Astrocyte of the spinal cord (primary cell): ENCODE measurements around the gene BMP4.

Experiments
- DNase-seq: peaks from one replicate; pipeline ENCODE4 v3.0.0; 2011; ENCODE audit warnings: low read depth, low spot score
- H3K4me3 ChIP-seq: 2 replicates; pipeline ENCODE4 v1.5.1; 2011; ENCODE audit warnings: low read depth, mild to moderate bottlenecking, low read length, moderate library complexity
- CTCF ChIP-seq: IDR thresholded peaks from 2 replicates; pipeline ENCODE4 v1.5.1; 2012; ENCODE audit warnings: low read depth, mild to moderate bottlenecking, low read length, inconsistent platforms
- in situ Hi-C: cut with HindIII; loops from 2 replicates; pipeline ENCODE4 v1.10.0; 2017; ENCODE audit warnings: low sequenced_read_pairs

Gene BMP4

GRCh38 chr14:53956427-53957201 lies at the start of gene BMP4:
Gene BMP4 (minus strand): TSS chr14:53956825. CDS start chr14:53952222, 4,603 bp downstream.
- peak within 1 kb of the TSS; percentile 65 for H3K4me3 ChIP-seq
- in situ Hi-C loops: no loop called here
- DNase-seq: peak; percentile 71
- TF ChIP-seq CTCF: no peak

- no peak for DNase-seq
- in situ Hi-C loops: no loop called here
- TF ChIP-seq CTCF: no peak
- H3K4me3 ChIP-seq: no peak overlapping the region
These were observed 46.4 kb upstream of the BMP4 start for GRCh38 chr14:54003064-54003463.

- no peak for TF ChIP-seq CTCF
- DNase-seq: peak; percentile 46
- in situ Hi-C loops: no loop called here
These were observed 46.0 kb upstream of the BMP4 start for GRCh38 chr14:54002653-54003052.

GRCh38 chr14:54001189-54001878 lies 44.7 kb upstream of the BMP4 start:
- in situ Hi-C loops: no loop called here
- TF ChIP-seq CTCF: peak; percentile 7
- H3K4me3 ChIP-seq: no peak overlapping the region
- DNase-seq: no peak

More at GRCh38 chr14:54002653-54003052, 46.0 kb upstream of the BMP4 start:
- no peak overlapping the region for H3K4me3 ChIP-seq

- no peak overlapping the region for H3K4me3 ChIP-seq
- no peak for TF ChIP-seq CTCF
- peak; percentile 47 for DNase-seq
- in situ Hi-C loops: no loop called here
These were observed 43.8 kb upstream of the BMP4 start for GRCh38 chr14:54000341-54000811.

GRCh38 chr14:53999061-53999488 lies 42.5 kb upstream of the BMP4 start:
- H3K4me3 ChIP-seq: no peak overlapping the region
- in situ Hi-C loops: no loop called here
- peak; percentile 88 for DNase-seq
- TF ChIP-seq CTCF: no peak
